IPS DF 4.7 (cell line): ENCODE data around the gene FAM83E.

ENCODE experiments used
- DNase-seq: peaks from one replicate; pipeline ENCODE4 v3.0.0-alpha.2; 2013; ENCODE audit warnings: low spot score; ENCODE audit errors: extremely low read depth

The FAM83E gene

GRCh38 chr19:48628486-48629296 lies 13.8 kb upstream of the FAM83E start:
- DNase-seq = no peak

- no peak for DNase-seq
Measured at GRCh38 chr19:48627865-48628314, 13.0 kb upstream of the FAM83E start.

- DNase-seq = no peak
Measured at GRCh38 chr19:48627201-48627864, 12.5 kb upstream of the FAM83E start.

GRCh38 chr19:48625891-48626327 lies 11.0 kb upstream of the FAM83E start:
- DNase-seq = no peak

- DNase-seq = no peak
Measured at GRCh38 chr19:48624791-48625723, 10.2 kb upstream of the FAM83E start.

GRCh38 chr19:48624067-48624594 lies 9.3 kb upstream of the FAM83E start:
- no peak for DNase-seq

GRCh38 chr19:48623556-48624066 lies 8.7 kb upstream of the FAM83E start:
- no peak for DNase-seq

- no peak for DNase-seq
Measured at GRCh38 chr19:48619692-48620585, 5.1 kb upstream of the FAM83E start.

- no peak for DNase-seq
Measured at GRCh38 chr19:48618916-48619691, 4.2 kb upstream of the FAM83E start, which contains the start of the genes RPL18 and SPHK2. Gene RPL18, minus strand, starts transcription at chr19:48619178. Its CDS starts 35 bp downstream, at chr19:48619143. Gene SPHK2, plus strand, starts transcription at chr19:48619506. Its CDS starts 1,009 bp downstream, at chr19:48620515.

- DNase-seq = no peak
Measured at GRCh38 chr19:48618278-48618915, 3.5 kb upstream of the FAM83E start.

- no peak for DNase-seq
Measured at GRCh38 chr19:48617146-48617937, 2.5 kb upstream of the FAM83E start.

GRCh38 chr19:48616491-48617056 lies 1.7 kb upstream of the FAM83E start:
- DNase-seq = no peak

- DNase-seq = no peak
Measured at GRCh38 chr19:48616041-48616436, 1.2 kb upstream of the FAM83E start.

GRCh38 chr19:48615231-48616040 lies 560 bp upstream of the FAM83E start:
- DNase-seq = no peak

GRCh38 chr19:48613852-48614435 lies 932 bp downstream of the FAM83E start:
- no peak for DNase-seq
